Measurements from ENCODE around the gene COL21A1.

The COL21A1 gene

GRCh38 chr6:56246541-56246880 is 869 bp downstream of the COL21A1 start:
- TF ChIP-seq CTCF (IDR thresholded peaks at IDR 0.05; ENCODE audit: low read depth, low read length, missing control alignments) = no peak
- no peak for DNase-seq (ENCODE audit: low read depth)
- no peak overlapping the region for H3K4me3 ChIP-seq (ENCODE audit: low read depth, low read length)

GRCh38 chr6:56245903-56246351 is 1.5 kb downstream of the COL21A1 start:
- no peak for TF ChIP-seq CTCF (IDR thresholded peaks at IDR 0.05; ENCODE audit: low read depth, low read length, missing control alignments)
- no peak overlapping the region for H3K4me3 ChIP-seq (ENCODE audit: low read depth, low read length)
- no peak for DNase-seq (ENCODE audit: low read depth)

- no peak for TF ChIP-seq CTCF (IDR thresholded peaks at IDR 0.05; ENCODE audit: low read depth, low read length, missing control alignments)
- DNase-seq (ENCODE audit: low read depth) = no peak
- H3K4me3 ChIP-seq (ENCODE audit: low read depth, low read length) = no peak overlapping the region
Measured at GRCh38 chr6:56244528-56245253, 2.7 kb downstream of the COL21A1 start.

- no peak overlapping the region for H3K4me3 ChIP-seq (ENCODE audit: low read depth, low read length)
- TF ChIP-seq CTCF (IDR thresholded peaks at IDR 0.05; ENCODE audit: low read depth, low read length, missing control alignments) = no peak
- no peak for DNase-seq (ENCODE audit: low read depth)
Measured at GRCh38 chr6:56244089-56244488, 3.3 kb downstream of the COL21A1 start.

- H3K4me3 ChIP-seq (ENCODE audit: low read depth, low read length) = no peak overlapping the region
- no peak for TF ChIP-seq CTCF (IDR thresholded peaks at IDR 0.05; ENCODE audit: low read depth, low read length, missing control alignments)
- no peak for DNase-seq (ENCODE audit: low read depth)
Measured at GRCh38 chr6:56243518-56244070, 3.8 kb downstream of the COL21A1 start.

GRCh38 chr6:56242346-56242745 is 5.0 kb downstream of the COL21A1 start:
- DNase-seq (ENCODE audit: low read depth) = no peak
- TF ChIP-seq CTCF (IDR thresholded peaks at IDR 0.05; ENCODE audit: low read depth, low read length, missing control alignments) = no peak
- H3K4me3 ChIP-seq (ENCODE audit: low read depth, low read length) = no peak overlapping the region

Data from GM12864 (cell line).